Dermis microvascular lymphatic vessel endothelial cell (primary cell): Measurements from ENCODE around the gene ARHGEF10L. TPM values are rescaled to one million over a fixed set of nuclear protein-coding genes. Genes with fewer than 3 reads are reported as not detected.

Source experiments
- DNase-seq, 2 donors: peaks; one replicate each; pipeline versions ENCODE4 v3.0.0 to v3.0.0-alpha.2; 2010; ENCODE audit warnings: low read depth in 2 of 2
- total RNA-seq: library from RNA; depleted of rRNA; stranded (reverse); fragments of >200 nt; gene quantifications from 2 replicates; pipeline ENCODE4 v1.2.1, GENCODE V29; 2014

ARHGEF10L gene
- total RNA-seq, 1 donor from 2014 or later: 1.2 TPM

- no peak for DNase-seq
These were observed 48.8 kb downstream of the ARHGEF10L start for GRCh38 chr1:17588048-17588871.

GRCh38 chr1:17591814-17592430 lies 52.4 kb downstream of the ARHGEF10L start:
- no peak for DNase-seq

- DNase-seq: no peak
These were observed 54.5 kb downstream of the ARHGEF10L start for GRCh38 chr1:17594026-17594425.

- no peak for DNase-seq
These were observed 55.4 kb downstream of the ARHGEF10L start for GRCh38 chr1:17594690-17595601.

- no peak for DNase-seq
These were observed 56.1 kb downstream of the ARHGEF10L start for GRCh38 chr1:17595602-17595925.

GRCh38 chr1:17596186-17596585 lies 56.7 kb downstream of the ARHGEF10L start:
- DNase-seq: no peak

- no peak for DNase-seq
These were observed 57.4 kb downstream of the ARHGEF10L start for GRCh38 chr1:17596651-17597509.

- no peak for DNase-seq
These were observed 58.2 kb downstream of the ARHGEF10L start for GRCh38 chr1:17597651-17598050.

- no peak for DNase-seq
These were observed 58.8 kb downstream of the ARHGEF10L start for GRCh38 chr1:17598251-17598650.

GRCh38 chr1:17599291-17599953 lies 59.9 kb downstream of the ARHGEF10L start:
- DNase-seq: no peak

GRCh38 chr1:17599954-17600300 lies 60.4 kb downstream of the ARHGEF10L start:
- no peak for DNase-seq

GRCh38 chr1:17600321-17600720 lies 60.8 kb downstream of the ARHGEF10L start:
- no peak for DNase-seq

GRCh38 chr1:17601643-17602382 lies 62.3 kb downstream of the ARHGEF10L start:
- DNase-seq: no peak

GRCh38 chr1:17603091-17603841 lies 63.8 kb downstream of the ARHGEF10L start:
- no peak for DNase-seq

GRCh38 chr1:17605582-17606344 lies 66.3 kb downstream of the ARHGEF10L start:
- DNase-seq: no peak

GRCh38 chr1:17606826-17607440 lies 67.4 kb downstream of the ARHGEF10L start:
- DNase-seq: peak; percentile 25 to 49

- DNase-seq: no peak
These were observed 68.4 kb downstream of the ARHGEF10L start for GRCh38 chr1:17607644-17608581.
